Activated CD4-positive, CD25-positive, alpha-beta regulatory T cell (primary cell): Measurements from ENCODE around the gene TLL2.

Experiments
- DNase-seq, 4 experiments: peaks; one replicate each; lab custom pipeline; 2025; lab: John Stamatoyannopoulos, UW

TLL2 gene

GRCh38 chr10:96507044-96507443, 6.7 kb downstream of the TLL2 start:
- no peak for DNase-seq

GRCh38 chr10:96505150-96506136, 8.3 kb downstream of the TLL2 start:
- DNase-seq: no peak

GRCh38 chr10:96502561-96503282, 11.0 kb downstream of the TLL2 start:
- no peak for DNase-seq

GRCh38 chr10:96501985-96502384, 11.7 kb downstream of the TLL2 start:
- no peak for DNase-seq

- DNase-seq: no peak
Observed at GRCh38 chr10:96500519-96500918, 13.2 kb downstream of the TLL2 start.

GRCh38 chr10:96500050-96500449, 13.7 kb downstream of the TLL2 start:
- DNase-seq: no peak

- DNase-seq: no peak
Observed at GRCh38 chr10:96497391-96497790, 16.3 kb downstream of the TLL2 start.

- no peak for DNase-seq
Observed at GRCh38 chr10:96496281-96496925, 17.3 kb downstream of the TLL2 start.

GRCh38 chr10:96495544-96495943, 18.2 kb downstream of the TLL2 start:
- no peak for DNase-seq

- DNase-seq: no peak
Observed at GRCh38 chr10:96494694-96495093, 19.0 kb downstream of the TLL2 start.

GRCh38 chr10:96493871-96494525, 19.7 kb downstream of the TLL2 start:
- DNase-seq: no peak

GRCh38 chr10:96493254-96493653, 20.5 kb downstream of the TLL2 start:
- DNase-seq: no peak

GRCh38 chr10:96491303-96491702, 22.4 kb downstream of the TLL2 start:
- DNase-seq: no peak

- no peak for DNase-seq
Observed at GRCh38 chr10:96488161-96488935, 25.4 kb downstream of the TLL2 start.

GRCh38 chr10:96482815-96483588, 30.7 kb downstream of the TLL2 start:
- no peak for DNase-seq

- DNase-seq: no peak
Observed at GRCh38 chr10:96478355-96478754, 35.4 kb downstream of the TLL2 start.

GRCh38 chr10:96473866-96474265, 39.9 kb downstream of the TLL2 start:
- DNase-seq: no peak

GRCh38 chr10:96470116-96470743, 43.5 kb downstream of the TLL2 start:
- no peak for DNase-seq

GRCh38 chr10:96468845-96469244, 44.9 kb downstream of the TLL2 start:
- DNase-seq: no peak

- no peak for DNase-seq
Observed at GRCh38 chr10:96465599-96465998, 48.1 kb downstream of the TLL2 start.
